Measurements from ENCODE around the gene ITGA11.

GRCh38 chr15:68363353-68363752 lies 68.6 kb downstream of the ITGA11 start:
- TF ChIP-seq EZH2 (IDR thresholded peaks at IDR 0.05; ENCODE audit: insufficient read depth, low read length) = no peak
- TF ChIP-seq, protein P1, sequence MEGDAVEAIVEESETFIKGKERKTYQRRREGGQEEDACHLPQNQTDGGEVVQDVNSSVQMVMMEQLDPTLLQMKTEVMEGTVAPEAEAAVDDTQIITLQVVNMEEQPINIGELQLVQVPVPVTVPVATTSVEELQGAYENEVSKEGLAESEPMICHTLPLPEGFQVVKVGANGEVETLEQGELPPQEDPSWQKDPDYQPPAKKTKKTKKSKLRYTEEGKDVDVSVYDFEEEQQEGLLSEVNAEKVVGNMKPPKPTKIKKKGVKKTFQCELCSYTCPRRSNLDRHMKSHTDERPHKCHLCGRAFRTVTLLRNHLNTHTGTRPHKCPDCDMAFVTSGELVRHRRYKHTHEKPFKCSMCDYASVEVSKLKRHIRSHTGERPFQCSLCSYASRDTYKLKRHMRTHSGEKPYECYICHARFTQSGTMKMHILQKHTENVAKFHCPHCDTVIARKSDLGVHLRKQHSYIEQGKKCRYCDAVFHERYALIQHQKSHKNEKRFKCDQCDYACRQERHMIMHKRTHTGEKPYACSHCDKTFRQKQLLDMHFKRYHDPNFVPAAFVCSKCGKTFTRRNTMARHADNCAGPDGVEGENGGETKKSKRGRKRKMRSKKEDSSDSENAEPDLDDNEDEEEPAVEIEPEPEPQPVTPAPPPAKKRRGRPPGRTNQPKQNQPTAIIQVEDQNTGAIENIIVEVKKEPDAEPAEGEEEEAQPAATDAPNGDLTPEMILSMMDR (IDR thresholded peaks at IDR 0.05; ENCODE audit: insufficient read depth, low read depth, low read length) = no peak
